ENCODE results near the gene SIX4. TPM values are rescaled to one million over a fixed set of nuclear protein-coding genes. Genes with fewer than 3 reads are reported as not detected.
A peak's percentile ranks its signal among the peaks of the same experiment; 100 is the strongest.

The SIX4 gene
- total RNA-seq, 1 donor, result under 0.01 TPM

DNA sequence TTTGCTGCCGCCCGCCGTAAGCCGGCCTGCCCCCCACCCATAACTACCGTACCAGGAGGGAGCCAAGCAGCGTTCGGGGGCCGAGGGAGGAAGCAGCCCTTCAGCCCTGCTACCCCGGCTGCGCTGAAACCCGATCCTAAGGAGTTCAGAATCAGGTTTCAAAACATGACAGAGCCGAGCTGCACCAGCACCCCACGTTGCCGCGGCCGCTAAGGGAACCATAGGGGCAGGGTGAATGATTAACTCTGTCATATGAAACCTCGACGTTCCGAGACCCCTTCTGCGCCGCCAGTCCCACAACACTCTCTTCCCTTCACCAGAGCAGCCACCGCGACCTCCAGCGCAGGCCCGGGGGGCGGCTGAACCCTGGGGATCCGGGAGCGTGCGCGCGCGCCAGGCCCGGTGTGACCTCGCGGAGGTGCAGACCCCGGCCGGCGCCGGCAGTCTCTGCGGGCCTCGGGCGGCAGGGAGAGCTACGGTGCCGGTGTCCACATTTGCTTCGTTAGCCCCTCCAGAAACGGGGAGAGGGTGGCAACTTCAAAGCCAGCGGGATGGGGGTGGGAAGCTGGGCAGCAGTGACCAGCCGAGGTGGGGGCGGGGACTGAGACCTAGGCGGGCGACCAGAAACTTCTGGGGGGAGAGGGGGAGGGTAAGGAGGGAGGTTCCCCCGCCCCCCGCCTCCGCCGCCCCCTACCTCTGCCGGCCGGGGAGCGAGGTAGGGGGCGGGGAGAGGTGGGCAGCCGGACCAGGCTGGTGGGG, 1.6 kb downstream of the SIX4 start:
- peak in 1 of 3 donors; percentile 29 for DNase-seq (ENCODE audit: low read depth in 2 of 3, low spot score in 2 of 3)

DNA sequence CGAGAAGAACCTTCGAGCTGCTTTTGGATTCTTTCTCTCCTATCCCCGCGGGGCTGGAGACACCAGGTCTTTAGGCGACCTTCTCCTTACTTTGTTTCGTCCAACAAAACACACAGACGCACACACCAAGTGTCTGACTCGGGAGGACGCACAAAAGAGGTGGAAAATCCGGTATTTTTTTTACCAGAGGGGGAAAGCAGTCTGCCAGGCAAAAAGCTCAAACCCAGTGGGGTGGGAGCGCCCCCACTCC, 2.1 kb downstream of the SIX4 start:
- DNase-seq (ENCODE audit: low read depth in 2 of 3, low spot score in 2 of 3), result peak in 1 of 3 donors; percentile 19

DNA sequence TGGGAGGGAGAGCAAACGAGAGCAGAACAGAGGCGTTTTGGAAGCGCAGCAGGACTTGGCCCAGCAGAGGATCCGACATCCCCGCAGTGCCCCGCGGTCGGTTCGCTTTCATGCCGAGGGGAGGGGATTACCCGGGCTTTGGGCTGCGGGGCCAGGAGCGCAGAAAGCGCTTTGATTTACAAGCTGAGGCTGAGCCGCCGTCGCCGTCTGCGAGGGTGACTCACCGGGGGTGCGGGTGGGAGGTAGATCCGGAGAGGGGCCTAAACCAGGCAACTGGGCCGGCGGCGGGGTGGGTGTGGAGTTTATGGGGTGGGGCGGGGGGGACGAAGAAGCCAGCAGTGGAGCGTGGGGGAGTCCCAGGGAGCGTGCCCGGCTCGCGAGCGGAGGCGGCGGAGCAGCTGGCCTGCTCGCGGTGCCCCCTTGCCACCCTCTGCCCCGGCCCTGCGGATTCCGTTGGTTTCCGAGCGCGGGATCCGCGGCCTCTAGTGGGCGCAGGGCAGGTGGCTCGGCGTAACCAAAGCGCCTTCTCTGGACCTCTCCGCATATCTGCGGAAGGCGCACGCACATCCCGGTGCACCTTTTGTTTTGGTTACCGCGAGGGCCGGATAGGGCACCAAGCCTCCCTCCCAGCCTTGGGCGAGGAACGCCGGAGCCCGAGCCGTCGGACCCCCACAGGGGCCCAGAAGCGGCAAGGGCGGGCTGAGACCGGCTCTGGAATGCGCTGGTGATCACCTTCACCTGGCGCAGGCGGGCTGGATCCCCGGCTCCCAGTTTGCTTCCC, 2.6 kb downstream of the SIX4 start:
- DNase-seq (ENCODE audit: low read depth in 2 of 3, low spot score in 2 of 3), result peak in 2 of 3 donors; percentile 56 to 88

DNA sequence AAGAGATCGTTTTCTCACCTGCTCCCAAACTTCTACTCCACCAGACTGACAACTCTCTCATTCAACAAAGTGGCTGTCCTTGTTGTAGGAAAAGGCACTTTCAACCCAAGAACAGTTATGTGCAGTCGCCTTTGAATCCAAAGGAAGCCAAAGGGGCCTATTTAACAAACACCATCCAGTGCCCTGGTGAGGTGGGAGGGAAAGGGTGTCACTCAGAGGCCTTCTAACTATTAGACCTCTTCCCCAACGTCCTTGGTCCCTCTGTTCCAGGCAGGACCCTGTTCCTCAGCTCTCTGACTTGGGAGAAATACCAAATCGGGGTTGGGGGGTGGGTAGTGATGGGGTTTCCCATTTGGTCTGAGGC, 3.2 kb downstream of the SIX4 start:
- peak in 1 of 3 donors; percentile 4 for DNase-seq (ENCODE audit: low read depth in 2 of 3, low spot score in 2 of 3)

DNA sequence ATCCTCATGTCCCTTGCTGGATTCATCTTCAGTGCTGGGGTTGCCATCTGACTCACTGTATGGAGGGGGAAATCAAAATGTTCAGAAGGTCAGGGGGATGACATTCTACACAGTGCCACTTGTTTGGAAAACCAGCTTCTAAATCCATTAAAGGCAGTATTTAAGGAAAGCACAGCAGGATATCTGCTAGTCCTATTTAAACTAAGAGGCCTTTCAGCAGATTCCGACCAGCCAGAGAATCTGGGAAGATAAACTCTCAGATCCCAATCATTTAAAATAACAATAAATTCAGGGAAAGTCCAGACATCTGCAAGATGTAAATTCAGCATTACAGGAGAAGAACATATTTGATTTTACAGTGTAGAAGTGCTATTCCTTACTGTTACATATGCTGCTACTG, 3.8 kb downstream of the SIX4 start:
- DNase-seq (ENCODE audit: low read depth in 2 of 3, low spot score in 2 of 3), result no peak

DNA sequence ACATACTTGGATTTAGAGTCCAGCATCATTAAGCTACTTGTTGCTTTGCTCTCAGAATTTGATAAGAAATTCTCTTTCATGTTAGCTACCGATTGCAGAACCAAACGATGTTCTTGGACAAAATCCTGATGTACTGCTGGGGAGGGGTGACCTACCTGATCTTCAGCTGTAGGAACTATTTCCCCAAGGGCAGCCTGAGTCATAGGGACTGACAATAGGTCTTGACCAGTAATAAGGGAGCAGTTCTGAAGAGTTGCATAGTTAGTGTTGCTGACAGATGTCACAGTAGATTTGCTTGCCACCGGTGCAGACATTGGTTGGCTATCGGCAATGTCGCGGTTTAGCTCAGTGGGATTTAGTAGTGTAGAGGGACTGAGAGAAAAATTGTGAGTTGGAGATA, 10.6 kb downstream of the SIX4 start:
- DNase-seq (ENCODE audit: low read depth in 2 of 3, low spot score in 2 of 3), result no peak

DNA sequence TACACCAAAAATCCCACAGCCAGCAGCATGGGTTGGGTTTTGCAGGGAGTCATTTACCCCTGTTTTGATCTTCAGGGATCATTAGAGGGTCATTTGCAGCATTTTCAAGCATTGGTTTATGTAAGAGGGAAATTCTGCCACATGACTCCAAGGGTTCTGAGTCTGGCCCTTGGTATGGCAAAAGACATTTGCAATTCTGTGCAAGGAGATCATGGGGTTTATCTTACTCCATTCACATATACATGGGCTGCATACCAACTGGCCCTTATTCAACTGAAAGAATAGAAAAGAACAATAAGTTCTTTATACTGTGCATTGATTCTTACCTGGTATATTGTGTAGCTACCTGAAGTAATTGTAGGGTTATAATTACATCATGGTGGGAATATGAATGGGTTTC, 13.7 kb downstream of the SIX4 start:
- no peak for DNase-seq (ENCODE audit: low read depth in 2 of 3, low spot score in 2 of 3)

DNA sequence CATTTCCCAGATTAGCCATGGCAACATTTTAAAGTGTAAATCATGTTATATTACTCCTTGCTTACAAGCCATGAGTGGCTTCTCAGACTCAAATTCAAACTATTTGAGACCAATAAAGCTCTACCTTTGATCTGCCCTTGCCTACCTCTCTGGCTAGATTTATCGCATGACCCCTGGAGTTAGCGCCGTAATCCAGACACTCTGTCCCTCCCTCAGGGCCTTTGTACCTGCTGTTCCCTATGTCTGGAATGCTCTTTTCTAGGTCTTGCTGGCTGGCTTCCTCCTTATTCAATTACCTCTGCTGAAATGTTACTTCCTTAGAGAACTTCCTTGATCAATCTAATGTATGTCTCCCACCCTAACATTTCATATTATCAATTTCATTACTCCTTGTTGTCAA, 16.3 kb downstream of the SIX4 start:
- DNase-seq (ENCODE audit: low read depth in 2 of 3, low spot score in 2 of 3), result no peak

DNA sequence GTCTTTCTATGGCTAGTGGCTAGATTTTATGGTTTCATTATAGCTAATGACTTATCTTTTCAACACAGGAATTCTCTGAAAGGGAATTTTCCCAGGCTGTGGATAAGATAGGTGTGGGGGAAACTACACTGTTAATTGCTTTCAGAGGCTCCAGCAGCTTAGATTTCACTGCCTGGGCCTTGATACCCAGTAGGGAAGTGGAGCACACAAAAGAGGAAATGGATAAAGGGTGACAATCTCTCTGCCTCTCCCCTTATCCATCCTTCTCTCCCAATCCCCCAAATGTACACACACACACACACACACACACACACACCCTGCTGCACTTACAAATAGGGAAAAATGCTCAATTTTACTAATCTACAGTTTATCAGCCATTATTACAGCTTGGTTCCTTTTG, 19.1 kb downstream of the SIX4 start:
- DNase-seq (ENCODE audit: low read depth in 2 of 3, low spot score in 2 of 3), result no peak

DNA sequence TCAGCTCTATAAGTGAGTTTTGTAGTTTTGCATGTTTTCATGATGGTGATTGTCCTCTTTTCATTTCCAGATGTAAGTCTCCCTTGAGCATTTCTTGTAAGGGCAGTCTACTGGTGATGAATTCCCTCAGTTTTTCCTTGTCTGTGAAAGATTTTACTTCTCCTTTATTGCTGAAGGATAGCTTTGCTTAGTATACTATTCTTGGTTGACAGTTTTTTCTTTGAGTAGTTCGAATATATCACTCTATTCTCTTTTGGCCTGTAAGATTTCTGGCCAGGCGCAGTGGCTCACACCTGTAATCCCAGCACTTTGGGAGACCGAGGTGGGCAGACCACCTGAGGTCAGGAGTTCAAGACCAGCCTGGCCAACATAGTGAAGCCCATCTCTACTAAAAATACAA, 23.6 kb downstream of the SIX4 start:
- no peak for DNase-seq (ENCODE audit: low read depth in 2 of 3, low spot score in 2 of 3)

DNA sequence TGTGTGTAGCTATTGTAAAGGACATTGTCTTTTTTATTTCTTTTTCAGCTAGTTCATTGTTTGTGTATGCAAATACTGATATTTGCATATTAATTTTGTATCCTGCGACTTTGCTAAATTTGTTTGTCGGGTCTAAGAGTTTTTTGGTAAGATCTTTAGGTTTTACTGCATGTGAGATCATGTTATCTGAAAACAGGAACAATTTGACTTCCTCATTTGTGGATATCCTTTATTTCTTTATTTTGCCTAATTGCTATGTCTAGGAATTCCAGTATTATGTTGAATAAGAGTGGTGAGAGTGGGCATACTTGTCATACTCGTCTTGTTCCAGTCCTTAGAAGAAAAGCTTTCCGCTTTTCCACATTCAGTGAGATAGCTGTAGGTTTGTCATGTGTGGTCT, 28.8 kb downstream of the SIX4 start:
- no peak for DNase-seq (ENCODE audit: low read depth in 2 of 3, low spot score in 2 of 3)

DNA sequence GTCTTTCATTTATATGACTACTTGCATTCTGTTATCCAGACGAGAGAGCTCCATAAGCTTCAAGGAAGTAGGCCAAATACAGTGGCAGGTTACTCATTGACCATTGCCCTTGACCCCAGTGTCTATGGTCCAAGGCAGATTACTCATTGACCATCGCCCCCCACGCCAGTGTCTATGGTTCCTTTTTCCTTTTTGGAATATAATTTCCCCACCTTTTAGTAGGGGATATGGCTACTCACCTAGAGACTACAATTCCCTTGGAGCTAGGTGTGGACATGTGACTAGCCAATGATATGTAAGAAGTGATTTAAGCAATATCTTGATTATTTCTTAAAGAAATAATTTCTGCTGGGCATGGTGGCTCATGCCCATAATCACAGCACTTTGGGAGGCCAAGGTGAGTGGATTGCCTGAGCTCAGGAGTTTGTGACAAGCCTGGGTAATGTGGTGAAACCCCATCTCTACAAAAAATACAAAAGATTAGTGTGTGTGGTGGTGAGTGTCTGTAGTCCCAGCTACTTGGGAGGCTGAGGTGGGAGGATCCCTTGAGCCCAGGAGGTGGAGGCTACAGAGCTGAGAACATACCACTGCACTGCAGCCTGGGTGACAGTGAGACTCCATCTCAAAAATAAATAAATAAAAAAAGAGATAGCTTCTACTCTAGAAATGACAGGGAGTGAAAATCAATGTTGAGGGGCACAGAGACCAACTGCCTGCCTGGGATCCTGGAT, 32.6 kb downstream of the SIX4 start:
- DNase-seq (ENCODE audit: low read depth in 2 of 3, low spot score in 2 of 3), result no peak

DNA sequence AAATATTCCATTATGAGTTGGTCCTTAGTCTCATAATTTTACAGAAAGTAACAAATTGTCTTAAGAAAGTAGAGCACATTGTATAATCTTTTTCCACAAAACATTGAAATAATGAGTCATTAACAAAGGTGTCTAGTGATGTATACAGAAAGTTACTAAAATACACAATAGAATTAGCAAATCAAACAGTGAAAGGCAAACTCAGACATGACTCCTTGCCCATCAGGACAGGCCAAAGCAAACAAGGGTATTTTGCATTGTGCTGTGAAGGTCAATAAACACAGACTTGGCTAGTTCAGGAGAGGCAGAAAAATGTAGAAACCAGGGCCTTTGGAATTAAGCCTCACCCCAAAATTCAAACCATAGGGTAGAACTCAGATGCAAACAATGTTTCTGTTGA, 37.3 kb downstream of the SIX4 start:
- DNase-seq (ENCODE audit: low read depth in 2 of 3, low spot score in 2 of 3), result no peak

DNA sequence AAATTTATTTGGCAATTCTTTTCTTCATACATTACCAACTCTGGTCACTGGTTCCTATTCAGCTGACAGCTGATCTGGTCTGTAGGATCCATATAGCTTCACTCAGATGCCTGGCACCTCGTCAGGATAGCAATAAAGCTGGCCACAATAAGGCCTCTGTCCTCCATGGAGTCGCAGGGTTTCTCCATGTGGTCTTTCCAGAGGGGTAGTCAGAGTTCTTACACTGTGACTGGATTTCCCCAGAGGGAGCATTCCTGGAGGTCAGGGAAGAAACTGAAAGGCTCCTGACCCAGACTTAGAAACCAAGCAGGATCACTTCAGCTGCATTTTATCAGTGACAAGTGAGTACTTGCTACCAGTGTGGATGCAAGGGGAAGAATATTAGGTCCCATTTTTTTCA, 39.9 kb downstream of the SIX4 start:
- no peak for DNase-seq (ENCODE audit: low read depth in 2 of 3, low spot score in 2 of 3)

DNA sequence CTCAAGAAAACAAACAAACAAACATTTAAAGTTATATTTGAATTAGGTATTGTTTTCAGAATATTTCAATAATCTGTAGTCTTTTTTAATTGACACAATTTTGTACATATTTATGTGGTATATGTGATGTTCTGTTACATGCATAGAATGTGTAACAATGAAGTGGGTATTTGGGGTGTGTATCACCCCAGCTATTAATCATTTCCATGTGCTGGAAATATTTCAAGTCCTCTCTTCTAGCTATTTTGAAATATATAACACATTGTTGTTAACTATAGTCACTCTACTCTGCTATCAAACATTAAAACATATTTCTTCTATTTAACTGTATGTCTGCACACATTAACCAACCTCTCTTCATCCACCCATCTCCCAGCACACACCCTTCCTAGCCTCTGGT, 42.9 kb downstream of the SIX4 start:
- DNase-seq (ENCODE audit: low read depth in 2 of 3, low spot score in 2 of 3), result no peak

DNA sequence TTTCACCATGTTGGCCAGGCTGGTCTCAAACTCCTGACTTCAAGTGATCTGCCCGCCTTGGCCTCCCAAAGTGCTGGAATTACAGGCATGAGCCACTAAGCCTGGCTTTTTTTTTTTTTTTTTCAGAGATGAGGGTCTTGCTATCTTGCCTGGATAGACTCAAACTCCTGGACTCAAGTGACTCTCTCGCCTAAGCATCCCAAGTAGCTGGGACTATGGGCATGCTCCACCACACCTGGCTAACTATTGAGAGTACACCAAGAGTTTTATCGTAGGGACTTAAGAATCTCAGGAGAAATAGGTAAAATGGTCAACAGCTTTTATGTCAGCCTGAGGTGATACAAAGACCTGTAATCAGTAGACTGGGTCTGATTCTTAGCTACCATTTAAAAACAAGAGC, 43.6 kb downstream of the SIX4 start:
- no peak for DNase-seq (ENCODE audit: low read depth in 2 of 3, low spot score in 2 of 3)

DNA sequence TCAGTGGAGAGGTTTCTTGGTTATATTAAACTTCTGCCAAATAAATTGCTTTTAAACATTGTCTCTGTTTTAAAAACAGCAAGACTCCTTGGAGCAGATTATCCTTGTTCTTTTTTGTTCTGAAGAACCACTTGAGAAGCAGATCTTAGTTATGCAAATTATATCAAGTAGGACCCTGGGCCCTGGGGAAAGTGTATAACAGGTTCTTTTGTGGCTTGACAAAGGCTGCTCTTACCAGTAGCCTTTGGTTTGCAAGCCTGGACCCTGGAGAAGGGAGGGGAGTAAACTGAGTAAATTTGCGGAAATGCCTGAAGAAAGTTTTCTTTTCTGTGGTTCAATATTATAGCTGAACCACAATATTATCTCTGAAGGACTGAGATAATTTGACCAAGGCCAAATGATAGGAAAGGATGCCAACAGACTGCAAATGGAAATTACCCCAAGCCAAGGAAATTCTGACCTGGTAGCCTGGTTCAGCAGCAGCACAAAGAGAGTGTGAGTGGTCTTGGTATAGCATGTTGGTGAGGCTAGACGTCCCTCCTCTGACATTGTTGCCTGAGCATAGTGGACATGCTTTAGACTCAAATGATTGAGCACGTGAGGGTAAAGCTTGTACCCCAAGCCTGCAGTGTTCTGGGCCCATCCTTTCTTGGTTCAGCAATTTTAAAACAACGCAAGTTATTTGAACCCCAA, 44.4 kb downstream of the SIX4 start:
- no peak for DNase-seq (ENCODE audit: low read depth in 2 of 3, low spot score in 2 of 3)

DNA sequence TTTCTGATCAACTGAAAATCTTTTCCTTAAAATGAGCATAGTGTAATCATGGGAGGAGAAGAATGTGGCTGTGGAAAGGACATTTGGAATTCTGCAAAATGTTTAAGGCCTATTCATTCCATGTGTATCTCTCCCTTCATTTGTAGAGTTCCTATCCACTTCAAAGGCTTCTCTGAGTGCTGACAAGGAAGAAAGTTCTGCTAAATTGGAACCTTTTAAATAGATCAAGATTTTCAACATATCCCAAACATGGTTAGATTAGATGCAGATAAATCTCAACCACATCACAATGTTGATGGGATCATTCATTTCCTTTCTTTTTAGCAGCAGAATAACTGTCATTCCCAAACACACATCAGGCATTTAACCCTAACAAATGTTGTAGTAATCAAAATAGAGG, 46.5 kb downstream of the SIX4 start:
- no peak for DNase-seq (ENCODE audit: low read depth in 2 of 3, low spot score in 2 of 3)

DNA sequence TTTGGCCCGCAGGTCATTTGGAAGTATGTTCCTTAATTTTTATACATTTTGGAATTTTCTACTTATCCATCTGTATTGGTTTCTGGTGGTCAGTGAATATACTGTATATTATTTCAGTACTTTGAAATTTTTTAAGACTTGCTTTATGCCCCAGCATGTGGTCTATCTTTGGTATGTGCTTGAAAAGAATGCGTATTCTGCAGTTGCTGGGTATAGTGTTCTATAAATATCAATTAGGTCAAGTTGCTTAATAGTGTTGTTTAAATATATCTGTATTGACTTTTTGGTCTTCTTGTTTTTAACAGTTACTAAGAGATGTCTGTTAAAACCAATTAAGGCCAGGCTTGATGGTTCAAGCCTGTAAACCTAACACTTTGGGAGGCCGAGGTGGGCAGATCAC, 53.2 kb downstream of the SIX4 start:
- DNase-seq (ENCODE audit: low read depth in 2 of 3, low spot score in 2 of 3), result no peak

DNA sequence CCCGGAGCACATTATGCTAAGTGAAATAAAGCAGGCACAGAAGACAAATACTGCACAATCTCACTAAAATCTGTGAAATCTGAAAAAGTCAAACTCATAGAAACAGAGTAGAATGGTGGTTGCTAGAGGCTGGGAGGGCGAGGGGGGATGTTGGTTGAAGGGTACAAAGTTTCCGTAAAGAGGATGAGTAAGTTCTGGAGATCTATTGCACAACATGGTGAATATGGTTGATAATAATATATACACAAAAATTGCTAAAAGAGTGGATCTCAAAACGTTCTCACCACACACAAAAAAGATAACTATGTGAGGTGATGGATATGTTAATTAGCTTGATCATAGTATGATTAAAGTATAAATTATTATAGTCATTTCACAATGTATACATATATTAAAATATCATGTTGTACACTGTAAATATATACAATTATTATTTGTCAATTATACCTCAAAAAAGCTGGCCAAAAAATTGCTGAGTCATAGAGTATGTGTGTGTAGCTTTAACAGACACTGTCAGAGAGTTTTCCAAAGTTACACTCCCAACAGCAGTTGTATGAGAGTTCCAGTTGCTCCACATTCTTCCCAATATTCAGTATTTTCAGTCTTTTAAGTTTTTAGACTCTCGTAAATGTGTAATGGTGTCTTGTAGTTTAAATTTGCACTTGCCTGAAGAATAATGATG, 55.6 kb downstream of the SIX4 start:
- DNase-seq (ENCODE audit: low read depth in 2 of 3, low spot score in 2 of 3), result no peak

DNA sequence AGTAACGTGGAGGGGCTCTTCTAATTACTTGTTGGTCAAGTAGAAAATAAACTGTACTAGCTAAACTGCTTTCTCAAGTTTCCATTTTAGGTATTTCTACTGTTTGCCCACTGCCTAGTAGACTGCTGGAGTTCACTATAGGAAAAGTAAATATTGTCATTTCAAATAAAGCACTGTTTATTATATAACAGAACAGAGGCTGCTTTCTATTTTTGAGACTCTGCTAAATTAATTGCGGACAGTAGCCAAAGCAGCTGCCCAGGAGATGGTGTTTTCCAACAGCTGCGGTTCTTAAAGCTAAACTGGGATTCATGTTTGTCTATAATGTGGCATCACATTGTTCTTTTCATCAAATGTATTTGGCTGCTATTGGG, 59.0 kb downstream of the SIX4 start:
- DNase-seq (ENCODE audit: low read depth in 2 of 3, low spot score in 2 of 3), result no peak

Data from hematopoietic multipotent progenitor cell (in vitro differentiated cells).